WERI-Rb-1 (cell line): ENCODE results near the gene SMPD2.

Experiments used
- DNase-seq: peaks from one replicate; pipeline ENCODE4 v3.0.0-alpha.2; 2020
- H3K27ac ChIP-seq: fragments of 250-450 bp; sonication (Bioruptor Pico); 2 replicates; pipeline ENCODE4 v1.5.1; 2020; ENCODE audit warnings: mild to moderate bottlenecking, moderate library complexity
- H3K27me3 ChIP-seq: fragments of 250-450 bp; sonication (Bioruptor Pico); 2 replicates; pipeline ENCODE4 v1.5.1; 2021; ENCODE audit warnings: mild to moderate bottlenecking, low read depth, moderate library complexity; ENCODE audit not compliant: insufficient read depth, severe bottlenecking
- H3K36me3 ChIP-seq: fragments of 250-450 bp; sonication (Bioruptor Pico); 2 replicates; pipeline ENCODE4 v1.5.1; 2020; ENCODE audit warnings: mild to moderate bottlenecking, moderate library complexity
- H3K4me3 ChIP-seq: 2 replicates; pipeline ENCODE4 v1.5.1; 2011; ENCODE audit warnings: low read depth, mild to moderate bottlenecking, control low read depth, low read length
- H3K9me3 ChIP-seq: fragments of 250-450 bp; sonication (Bioruptor Pico); 2 replicates; pipeline ENCODE4 v1.5.1; 2021; ENCODE audit warnings: mild to moderate bottlenecking, moderate library complexity; ENCODE audit not compliant: severe bottlenecking
- CTCF ChIP-seq: IDR thresholded peaks from 2 replicates; pipeline ENCODE4 v1.5.1; 2011; ENCODE audit warnings: low read depth, mild to moderate bottlenecking, control low read depth, inconsistent platforms, low read length

Gene SMPD2

GRCh38 chr6:109447878-109448555 lies 7.5 kb downstream of the SMPD2 start:
- TF ChIP-seq CTCF, result no peak
- no peak overlapping the region for H3K27ac ChIP-seq
- no peaks in the 10 kb centered on the region for H3K27me3 ChIP-seq
- H3K4me3 ChIP-seq, result no peak overlapping the region
- H3K9me3 ChIP-seq, result no peaks in the 10 kb centered on the region
- H3K36me3 ChIP-seq, result peaks cover 29% of the 10 kb centered on the region
- DNase-seq, result no peak

- no peak overlapping the region for H3K27ac ChIP-seq
- no peak for DNase-seq
Observed at GRCh38 chr6:109448615-109449014, 8.1 kb downstream of the SMPD2 start.

GRCh38 chr6:109449064-109449794 lies 8.7 kb downstream of the SMPD2 start:
- Histone ChIP-seq H3K27ac (no peak overlapping the region), H3K36me3 (peaks cover 17% of the 10 kb centered on the region), H3K27me3 (no peaks in the 10 kb centered on the region), H3K4me3 (no peak overlapping the region), H3K9me3 (no peaks in the 10 kb centered on the region)
- no peak for DNase-seq
- no peak for TF ChIP-seq CTCF

More at GRCh38 chr6:109448615-109449014, 8.1 kb downstream of the SMPD2 start:
- Histone ChIP-seq H3K36me3 (peaks cover 23% of the 10 kb centered on the region), H3K4me3 (no peak overlapping the region), H3K27me3 (no peaks in the 10 kb centered on the region), H3K9me3 (no peaks in the 10 kb centered on the region)
- no peak for TF ChIP-seq CTCF

- TF ChIP-seq CTCF, result no peak
- peaks cover 10% of the 10 kb centered on the region for H3K36me3 ChIP-seq
- no peak for DNase-seq
- no peaks in the 10 kb centered on the region for H3K9me3 ChIP-seq
- H3K4me3 ChIP-seq, result no peak overlapping the region
- H3K27me3 ChIP-seq, result no peaks in the 10 kb centered on the region
- H3K27ac ChIP-seq, result no peak overlapping the region
Observed at GRCh38 chr6:109449795-109450673, 9.5 kb downstream of the SMPD2 start.

GRCh38 chr6:109450801-109451200 lies 10.3 kb downstream of the SMPD2 start:
- H3K4me3 ChIP-seq, result no peak overlapping the region
- H3K9me3 ChIP-seq, result no peaks in the 10 kb centered on the region
- peaks cover 3% of the 10 kb centered on the region for H3K36me3 ChIP-seq
- H3K27me3 ChIP-seq, result no peaks in the 10 kb centered on the region
- no peak for TF ChIP-seq CTCF
- H3K27ac ChIP-seq, result no peak overlapping the region
- DNase-seq, result no peak
